KMS-11 (cell line): Measurements from ENCODE around the gene FNIP1.

ENCODE experiments used
- H2AFZ ChIP-seq: fragments of 200-600 bp; sonication (generic); 2 replicates; pipeline ENCODE4 v1.6.1; 2016; ENCODE audit warnings: antibody characterized with exemption, mixed run types, low read depth
- H3K27ac ChIP-seq: fragments of 200-600 bp; sonication (generic); 2 replicates; pipeline ENCODE4 v1.6.1; 2016; ENCODE audit warnings: mild to moderate bottlenecking, mixed run types
- H3K27me3 ChIP-seq: fragments of 200-600 bp; sonication (generic); 2 replicates; pipeline ENCODE4 v1.6.1; 2017; ENCODE audit warnings: mild to moderate bottlenecking, low read depth, mixed run types, moderate library complexity; ENCODE audit not compliant: insufficient read depth
- H3K36me3 ChIP-seq: fragments of 200-600 bp; sonication (generic); 2 replicates; pipeline ENCODE4 v1.6.1; 2017; ENCODE audit warnings: mild to moderate bottlenecking, mixed run types; ENCODE audit not compliant: insufficient read depth
- H3K4me1 ChIP-seq: fragments of 200-600 bp; sonication (generic); 2 replicates; pipeline ENCODE4 v1.6.1; 2016; ENCODE audit warnings: mild to moderate bottlenecking, low read depth, mixed run types; ENCODE audit not compliant: poor library complexity, severe bottlenecking
- H3K4me2 ChIP-seq: fragments of 200-600 bp; sonication (generic); 2 replicates; pipeline ENCODE4 v1.7.0; 2016; ENCODE audit warnings: mild to moderate bottlenecking, mixed run types
- H3K4me3 ChIP-seq: fragments of 200-600 bp; sonication (generic); IDR thresholded peaks from 2 replicates; pipeline ENCODE4 v1.6.1; 2017; ENCODE audit warnings: low read depth, low read length, mixed read lengths; ENCODE audit not compliant: insufficient read depth
- H3K79me2 ChIP-seq: fragments of 200-600 bp; sonication (generic); 2 replicates; pipeline ENCODE4 v1.6.1; 2016; ENCODE audit warnings: low read depth, mixed run types; ENCODE audit not compliant: insufficient read depth
- H3K9ac ChIP-seq: fragments of 200-600 bp; sonication (generic); 2 replicates; pipeline ENCODE4 v1.6.1; 2016; ENCODE audit warnings: mild to moderate bottlenecking, mixed run types
- H4K20me1 ChIP-seq: fragments of 200-600 bp; sonication (generic); 2 replicates; pipeline ENCODE4 v1.6.1; 2016; ENCODE audit warnings: mild to moderate bottlenecking, mixed run types; ENCODE audit not compliant: insufficient read depth
- CTCF ChIP-seq: fragments of 200-600 bp; sonication (generic); conservative IDR thresholded peaks from 2 replicates; pipeline ENCODE4 v1.6.1; 2017; ENCODE audit warnings: low read depth, mild to moderate bottlenecking, antibody characterized with exemption, low read length, moderate library complexity, mixed read lengths

Gene FNIP1

GRCh38 chr5:131634996-131635683 is 161.7 kb downstream of the FNIP1 start, which contains the start of gene RAPGEF6:
Gene RAPGEF6, minus strand, starts transcription at chr5:131635229. Its CDS starts 199 bp downstream, at chr5:131635030.
- H3K9ac ChIP-seq: peak within 1 kb of the TSS; percentile 94

GRCh38 chr5:131634666-131634995 is 162.2 kb downstream of the FNIP1 start:
- Histone ChIP-seq H3K27ac (peak overlapping the region; percentile 98), H4K20me1 (0 out of 2 replicates have a peak, but pooled peaks cover 6% of the 10 kb centered on the region), H3K79me2 (peaks cover 49% of the 10 kb centered on the region), H3K36me3 (no peaks in the 10 kb centered on the region), H3K4me1 (peaks cover 36% of the 10 kb centered on the region), H3K4me3 (no peak overlapping the region), H3K9ac (peak overlapping the region; percentile 80), H3K4me2 (peak overlapping the region; percentile 65), H2AFZ (peak overlapping the region; percentile 57), H3K27me3 (no peaks in the 10 kb centered on the region)
- TF ChIP-seq CTCF: no peak

More at GRCh38 chr5:131634996-131635683, 161.7 kb downstream of the FNIP1 start, which contains the start of gene RAPGEF6:
- peak within 1 kb of the TSS; percentile 98 for H3K27ac ChIP-seq
- H3K27me3 ChIP-seq: no peaks in the 10 kb centered on the region
- 0 out of 2 replicates have a peak, but pooled peaks cover 6% of the 10 kb centered on the region for H4K20me1 ChIP-seq
- H3K36me3 ChIP-seq: no peaks in the 10 kb centered on the region
- TF ChIP-seq CTCF: no peak
- H3K4me2 ChIP-seq: peak within 1 kb of the TSS; percentile 69
- H2AFZ ChIP-seq: peak within 1 kb of the TSS; percentile 60
- H3K4me3 ChIP-seq: no peak within 1 kb of the TSS
- H3K4me1 ChIP-seq: peaks cover 36% of the 10 kb centered on the region
- H3K79me2 ChIP-seq: peaks cover 44% of the 10 kb centered on the region

DNA sequence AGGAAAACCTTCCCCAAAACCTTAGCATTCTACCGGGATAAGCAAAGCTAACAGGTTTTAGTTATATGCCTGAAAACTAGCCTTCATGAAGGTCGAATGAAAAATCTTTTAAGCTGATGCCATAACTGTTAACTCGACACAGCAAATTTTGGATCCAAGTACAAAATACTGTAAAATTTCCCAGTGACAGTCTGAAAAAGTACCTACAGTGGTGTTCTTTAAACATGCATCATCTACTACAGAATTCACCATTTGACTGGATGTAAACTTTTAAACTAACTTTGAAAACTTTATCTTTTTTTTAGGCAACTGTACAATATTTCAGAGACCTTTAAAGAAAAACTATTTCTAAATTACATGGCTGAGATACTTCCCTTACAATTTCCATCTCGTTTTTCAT is 162.6 kb downstream of the FNIP1 start:
- 0 out of 2 replicates have a peak, but pooled peaks cover 6% of the 10 kb centered on the region for H4K20me1 ChIP-seq
- peak overlapping the region; percentile 80 for H3K9ac ChIP-seq
- H3K27me3 ChIP-seq: no peaks in the 10 kb centered on the region
- peak overlapping the region; percentile 65 for H3K4me2 ChIP-seq
- peaks cover 37% of the 10 kb centered on the region for H3K4me1 ChIP-seq
- H3K27ac ChIP-seq: peak overlapping the region; percentile 98
- H2AFZ ChIP-seq: peak overlapping the region; percentile 57; the same call in 1 of the 2 replicates
- H3K36me3 ChIP-seq: no peaks in the 10 kb centered on the region
- no peak overlapping the region for H3K4me3 ChIP-seq
- TF ChIP-seq CTCF: no peak
- H3K79me2 ChIP-seq: peaks cover 53% of the 10 kb centered on the region

DNA sequence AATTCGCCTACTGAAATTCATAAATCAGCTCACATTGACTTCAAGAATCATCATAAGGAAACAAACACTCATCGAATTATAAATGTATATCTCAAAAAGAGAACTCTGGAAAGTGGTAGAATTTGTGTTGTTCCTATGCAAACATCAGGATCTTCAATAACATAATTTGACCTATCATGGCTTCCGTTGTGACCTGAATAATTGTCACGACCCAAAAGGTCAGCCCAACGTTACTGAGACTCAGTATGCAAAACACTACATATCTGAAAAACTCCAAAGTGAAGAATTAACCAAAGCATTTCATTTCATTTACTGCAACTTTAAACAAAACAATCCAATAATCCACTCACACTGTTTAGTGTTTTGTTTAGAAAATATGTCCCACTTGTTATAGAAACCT is 163.0 kb downstream of the FNIP1 start:
- Histone ChIP-seq H3K4me2 (peak overlapping the region; percentile 65), H3K9ac (peak overlapping the region; percentile 80; the same call in 1 of the 2 replicates), H3K4me3 (no peak overlapping the region), H3K27me3 (no peaks in the 10 kb centered on the region), H2AFZ (no peak overlapping the region), H4K20me1 (0 out of 2 replicates have a peak, but pooled peaks cover 6% of the 10 kb centered on the region), H3K36me3 (no peaks in the 10 kb centered on the region), H3K27ac (peak overlapping the region; percentile 98; the same call in 1 of the 2 replicates), H3K79me2 (peaks cover 57% of the 10 kb centered on the region), H3K4me1 (peaks cover 41% of the 10 kb centered on the region)
- TF ChIP-seq CTCF: no peak
